ENCODE measurements around the gene FCAMR. TPM values are rescaled to one million over a fixed set of nuclear protein-coding genes. Genes with fewer than 3 reads are reported as not detected.
"Not testable (repeated sequence)": the region's sequence is repeated elsewhere in the genome, so short reads cannot be mapped to it uniquely, and the experiment has no call there.

FCAMR gene
- polyA plus RNA-seq, 12 donors: 0.09 TPM; not detected in 11

DNA sequence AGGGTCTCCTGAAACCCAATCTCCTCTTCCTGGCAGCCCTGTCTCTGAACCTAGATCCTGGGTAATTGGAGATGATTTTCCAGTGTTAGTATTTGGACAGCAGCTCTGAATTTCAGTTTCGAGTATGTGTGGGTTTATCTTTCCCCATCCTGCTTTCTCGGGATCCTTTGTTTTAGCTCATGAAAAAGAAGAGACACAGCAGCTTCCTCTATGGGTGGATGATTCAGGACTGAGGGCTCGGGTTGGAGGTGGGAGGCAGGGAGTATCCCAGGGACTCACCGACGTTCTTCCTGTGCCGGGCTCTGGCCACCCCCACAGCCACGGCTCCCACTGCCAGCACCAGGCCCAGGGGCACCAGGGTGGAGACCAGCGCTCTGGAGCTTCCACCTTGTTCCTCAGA, 38.1 kb downstream of the FCAMR start:
- no peak for DNase-seq

DNA sequence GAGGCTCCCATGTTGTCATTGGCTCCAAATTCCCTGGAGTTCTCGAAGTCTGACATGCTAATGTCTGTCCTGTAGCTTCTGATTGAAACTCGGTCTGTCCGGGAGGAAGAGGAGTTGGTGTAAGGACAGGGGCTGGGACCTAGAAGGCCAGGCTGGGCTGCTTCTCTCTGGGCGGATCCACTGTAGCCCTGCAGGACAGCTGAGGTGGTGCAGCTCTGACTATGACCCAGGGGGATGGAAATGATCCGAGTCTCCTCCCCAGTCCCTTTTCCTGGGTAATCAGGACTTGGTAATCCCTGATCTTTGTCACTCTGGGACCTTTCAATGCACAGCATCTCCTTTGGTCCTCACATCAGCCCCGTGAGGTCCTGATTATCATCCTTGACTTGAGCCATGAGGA, 38.6 kb downstream of the FCAMR start:
- no peak for DNase-seq

DNA sequence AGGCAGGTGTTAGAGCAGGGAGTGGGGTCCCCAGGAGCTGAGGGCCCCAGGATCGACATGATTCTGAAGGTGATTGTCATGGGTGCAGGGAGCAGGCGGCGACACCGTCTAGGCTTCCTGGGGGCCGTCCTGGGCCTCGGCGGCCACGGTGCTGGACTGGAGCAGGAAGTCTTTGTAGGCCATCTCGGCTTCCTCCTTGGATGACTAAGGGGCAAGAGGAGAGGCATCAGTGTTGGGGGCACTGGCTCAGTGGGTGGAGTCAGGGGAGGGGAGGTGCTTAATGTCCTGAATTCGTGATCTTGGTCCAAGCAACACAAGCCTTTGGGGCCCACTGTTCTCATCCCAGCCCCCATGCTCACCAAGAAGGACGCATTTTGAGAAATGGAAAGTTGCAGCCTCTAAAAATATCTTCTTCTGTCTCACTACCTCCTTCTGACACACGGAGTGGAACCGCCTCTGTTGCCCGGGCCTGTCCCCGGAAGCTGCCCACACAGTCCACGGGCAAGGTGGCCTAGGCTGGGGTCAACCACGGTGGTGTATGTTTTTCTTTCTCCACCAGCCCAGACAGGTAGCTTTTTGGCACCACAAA, 40.0 kb downstream of the FCAMR start:
- no peak for DNase-seq

DNA sequence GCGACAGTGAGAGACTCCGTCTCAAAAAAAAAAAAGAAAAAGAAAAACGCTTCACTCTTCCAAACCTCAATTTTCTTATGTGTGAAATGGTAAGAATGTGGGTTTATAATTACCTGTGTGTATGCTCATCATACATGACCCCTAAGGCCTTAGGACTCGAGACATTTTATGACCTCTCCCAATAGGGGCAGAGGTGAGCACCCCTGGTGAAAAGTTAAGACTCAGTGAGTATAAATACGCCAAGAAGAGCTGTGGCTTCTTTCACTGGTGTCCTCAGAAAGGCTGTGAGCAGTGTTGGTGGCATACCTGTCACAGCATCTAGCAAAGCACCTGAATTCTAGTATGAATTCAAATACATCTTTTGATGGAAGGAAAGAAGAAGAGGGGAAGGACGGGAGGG, 40.7 kb downstream of the FCAMR start:
- DNase-seq: no peak

DNA sequence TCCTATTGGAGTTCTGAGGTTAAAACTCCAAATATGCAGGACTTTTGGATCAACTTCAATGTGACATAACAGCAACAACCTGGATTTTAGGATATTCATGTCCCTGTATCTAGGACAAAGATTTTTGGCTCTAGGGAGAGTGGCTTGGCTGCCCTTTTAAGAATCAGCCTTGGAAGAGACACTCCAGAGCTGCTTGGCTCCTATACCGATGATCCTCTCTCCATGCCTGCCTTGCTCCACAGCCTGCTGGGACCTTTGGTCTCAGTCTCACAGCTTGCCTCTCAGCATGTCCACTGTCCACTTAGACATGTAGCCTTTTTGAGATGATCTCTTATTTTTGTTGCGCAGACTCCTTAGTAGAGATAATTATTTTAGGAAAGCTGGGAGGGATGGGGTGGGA, 44.0 kb downstream of the FCAMR start:
- DNase-seq: no peak

DNA sequence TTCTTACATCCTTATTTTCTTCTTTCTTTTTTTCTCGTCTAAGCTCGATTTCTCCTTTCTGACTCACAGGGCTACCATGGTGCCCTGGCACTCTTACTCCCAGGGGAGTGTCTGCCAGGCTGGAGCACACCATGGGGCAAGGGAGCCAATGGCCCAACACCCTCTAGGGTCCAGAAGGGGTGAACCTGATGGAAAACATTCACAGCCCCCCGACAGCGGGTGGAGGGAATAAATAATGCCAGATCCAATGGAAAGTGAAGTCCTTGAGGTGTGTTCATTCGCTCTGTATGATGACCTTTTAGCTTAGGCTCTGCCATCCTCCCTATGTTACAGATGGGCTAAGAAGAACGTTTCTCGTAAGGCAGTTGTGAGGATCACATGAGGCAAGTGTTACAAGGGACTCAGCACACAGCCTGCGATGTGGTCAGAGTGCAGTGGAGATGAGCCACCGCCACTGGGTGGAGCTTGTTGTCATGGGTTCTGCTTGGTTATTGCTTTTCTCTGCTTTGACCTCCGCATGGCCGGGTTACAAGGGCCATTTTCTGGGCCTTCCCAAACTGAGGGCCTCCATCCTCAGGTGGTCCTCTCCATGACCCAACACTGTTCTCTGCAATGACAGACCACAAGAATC, 45.0 kb downstream of the FCAMR start:
- DNase-seq: no peak

DNA sequence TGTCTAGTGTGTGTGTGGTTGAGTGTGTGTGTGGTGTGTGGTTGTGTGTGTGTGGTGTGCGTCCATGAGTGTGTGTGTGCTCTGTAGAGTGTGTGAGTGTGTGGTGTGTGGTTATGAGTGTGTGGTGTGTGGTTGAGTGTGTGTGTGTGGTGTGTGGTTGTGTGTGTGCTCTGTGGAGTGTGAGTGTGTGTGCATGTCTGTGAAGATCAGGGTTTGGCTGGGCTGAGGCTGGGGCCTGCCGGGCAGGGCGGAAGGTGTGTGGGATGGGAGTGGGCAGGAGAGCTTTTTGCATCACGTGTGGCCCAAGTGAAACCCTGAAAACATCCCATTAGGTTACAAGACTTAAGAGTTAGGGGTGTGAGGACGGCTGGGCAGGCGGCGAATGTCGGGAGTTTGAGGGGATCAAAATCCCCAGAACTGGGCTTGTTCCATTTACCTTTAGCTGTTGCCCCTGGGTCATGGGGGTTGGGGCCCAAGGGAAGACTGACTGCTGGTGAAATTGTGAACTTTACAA, 45.6 kb downstream of the FCAMR start:
- DNase-seq: no peak

DNA sequence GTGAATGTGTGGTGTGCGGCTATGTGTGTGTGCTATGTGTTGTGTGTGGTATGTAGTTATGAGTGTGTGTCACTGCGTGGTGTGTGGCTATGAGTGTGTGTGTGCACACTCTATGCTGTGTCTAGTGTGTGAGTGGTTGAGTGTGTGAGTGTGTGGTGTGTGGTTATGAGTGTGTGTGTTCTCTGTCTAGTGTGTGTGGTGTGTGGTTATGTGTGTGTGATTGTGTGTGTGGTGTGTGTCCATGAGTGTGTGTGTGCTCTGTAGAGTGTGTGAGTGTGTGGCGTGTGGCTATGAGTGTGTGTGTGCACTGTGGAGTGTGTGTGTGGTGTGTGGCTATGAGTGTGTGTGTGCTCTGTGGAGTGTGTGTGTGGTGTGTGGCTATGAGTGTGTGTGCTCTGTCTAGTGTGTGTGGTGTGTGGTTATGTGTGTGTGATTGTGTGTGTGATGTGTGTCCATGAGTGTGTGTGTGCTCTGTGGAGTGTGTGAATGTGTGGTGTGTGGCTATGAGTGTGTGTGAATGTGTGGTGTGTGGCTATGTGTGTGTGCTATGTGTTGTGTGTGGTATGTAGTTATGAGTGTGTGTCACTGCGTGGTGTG, 46.2 kb downstream of the FCAMR start:
- DNase-seq: not testable (repeated sequence)

DNA sequence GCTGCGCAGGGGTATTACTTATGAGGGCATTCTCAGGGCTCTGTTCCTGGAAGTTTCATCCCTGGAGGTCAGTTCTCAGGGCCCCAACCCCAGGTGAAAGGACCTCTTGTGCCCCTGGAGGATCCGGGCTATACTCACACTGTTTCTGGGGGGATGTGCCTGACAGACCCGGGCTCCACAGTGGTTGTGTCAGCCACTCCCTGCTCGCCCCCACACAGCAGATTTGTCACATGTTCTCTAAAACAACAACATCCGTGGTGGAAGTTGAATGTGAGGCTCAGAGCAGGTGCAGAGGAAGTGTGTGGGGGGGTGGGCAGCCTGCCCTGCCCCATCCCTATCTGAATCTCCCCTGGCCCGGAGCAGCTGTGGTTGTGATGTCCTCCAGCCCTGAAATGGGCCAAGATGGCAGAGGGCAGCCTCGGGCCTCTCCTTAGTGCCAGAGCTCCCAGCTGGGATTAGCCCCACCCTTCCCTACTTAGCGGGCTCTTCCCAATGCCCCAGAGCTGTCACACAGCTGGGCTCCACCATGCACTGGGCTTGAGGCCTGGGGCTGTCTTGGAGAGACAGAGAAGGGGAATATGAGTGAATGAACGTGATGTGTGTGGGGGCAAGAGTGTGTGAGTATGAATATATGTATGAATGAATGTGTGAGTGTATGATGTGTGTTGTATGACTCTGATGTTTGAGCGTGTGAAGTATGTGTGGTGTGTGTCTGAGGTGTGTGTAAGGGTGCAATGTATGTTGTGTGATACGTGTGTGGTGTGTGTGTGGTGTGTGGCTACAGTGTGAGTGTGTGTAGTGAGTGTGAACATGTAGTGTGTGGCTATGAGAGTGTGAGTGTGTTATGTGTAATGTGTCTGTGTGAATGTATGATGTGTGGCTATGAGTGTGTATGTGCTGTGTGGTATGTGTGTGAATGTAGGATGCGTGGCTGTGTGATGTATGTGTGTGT, 47.0 kb downstream of the FCAMR start:
- DNase-seq: no peak

DNA sequence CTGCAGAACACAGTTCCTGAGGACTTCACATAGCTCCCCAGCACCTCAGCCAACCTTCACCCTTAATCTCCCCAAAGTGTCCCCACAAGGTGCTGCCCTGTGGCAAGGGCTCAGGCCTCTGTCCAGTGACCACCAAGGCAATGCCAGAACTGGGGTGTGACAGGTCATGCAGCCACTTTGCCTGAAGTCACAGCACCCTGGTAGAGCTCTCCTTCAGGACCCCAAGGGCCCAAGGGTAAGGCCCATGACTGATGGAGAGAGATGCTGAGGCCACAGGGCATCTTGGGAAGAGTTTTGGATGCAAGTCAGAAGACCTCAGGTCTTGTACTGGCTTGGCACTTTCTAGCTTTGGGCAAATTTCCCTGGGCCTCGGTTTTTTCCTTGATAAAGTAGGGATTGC, 47.7 kb downstream of the FCAMR start:
- no peak for DNase-seq

DNA sequence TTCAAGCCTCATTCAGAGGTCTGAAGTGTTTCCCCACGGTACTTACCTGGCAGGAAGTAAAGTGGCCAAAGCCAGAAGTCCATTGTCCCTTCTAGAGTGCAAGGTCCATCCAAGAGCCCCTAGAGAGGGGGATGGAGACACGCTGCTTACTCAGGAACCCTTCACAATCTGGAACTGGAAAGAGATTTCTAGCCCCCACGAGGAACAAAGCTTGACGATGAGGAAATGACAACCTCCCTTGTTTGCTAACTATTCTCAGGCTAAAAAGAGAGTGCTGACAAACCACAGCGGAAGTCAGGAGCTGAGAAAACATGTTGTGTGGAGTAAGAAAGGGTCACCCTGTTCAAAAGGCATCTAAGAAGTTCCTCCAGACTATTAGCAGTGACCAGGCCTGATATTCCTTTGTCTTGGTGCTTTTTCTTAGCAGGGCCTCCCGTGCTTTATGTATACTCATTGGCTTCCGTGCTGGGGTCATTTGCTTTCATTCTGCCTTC, 48.4 kb downstream of the FCAMR start, which contains the start of gene FCMR:
TSS of gene FCMR (minus strand) at position 170 of the 494 bp plus-strand sequence. CDS start at position 83, 87 bp downstream.
- DNase-seq: no peak

DNA sequence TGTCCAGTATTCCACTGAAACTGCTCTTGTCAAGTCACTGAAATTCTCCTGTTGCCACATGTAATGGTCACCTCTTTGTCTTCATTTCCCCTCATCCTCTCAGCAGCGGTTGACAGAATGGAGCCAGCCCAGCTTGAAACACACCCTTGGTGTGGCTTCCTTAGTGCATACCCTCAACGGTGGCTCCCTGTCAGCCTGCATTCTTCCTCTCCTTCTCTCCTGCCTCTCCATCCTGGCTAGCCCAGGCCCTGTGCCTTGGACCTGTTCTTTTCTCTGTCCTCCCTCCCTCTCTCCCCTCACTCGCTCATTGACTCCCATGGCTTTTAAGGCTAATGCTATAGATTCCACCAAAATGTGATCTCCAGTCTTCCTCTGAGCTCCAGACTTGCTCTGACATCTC, 52.2 kb downstream of the FCAMR start:
- DNase-seq: no peak

DNA sequence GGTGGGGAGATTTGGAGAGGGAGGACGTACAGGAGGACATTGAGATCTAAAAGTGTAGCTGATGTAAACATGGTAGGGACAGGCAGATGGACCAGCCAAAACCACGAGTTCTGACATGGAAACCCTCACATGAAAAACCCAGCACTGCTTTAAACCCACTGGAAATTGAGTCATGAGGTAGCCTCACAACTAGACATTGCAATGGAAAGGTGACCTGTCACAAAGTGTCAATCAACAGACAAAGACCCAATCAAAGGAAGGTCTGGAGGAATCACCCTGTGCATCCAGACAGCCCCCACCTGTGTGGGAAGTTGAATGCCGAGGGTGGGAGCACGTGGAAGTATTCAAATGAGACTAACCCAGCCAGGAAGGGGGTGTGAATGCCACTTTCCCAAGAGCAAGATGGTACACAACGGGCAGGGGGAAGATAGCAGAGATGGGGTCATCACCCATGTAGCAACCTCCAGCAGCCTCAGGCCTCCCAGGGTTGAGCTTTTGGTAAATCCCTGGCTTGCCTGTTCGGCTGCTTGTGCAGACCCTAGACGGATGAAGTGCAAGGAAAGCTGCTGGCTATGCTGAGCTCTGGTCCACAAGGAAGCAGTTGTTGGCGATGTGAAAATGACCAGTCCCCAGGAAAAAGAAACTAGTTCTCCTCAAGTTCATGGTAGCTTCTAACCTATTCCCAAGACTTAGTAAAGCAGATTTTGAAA, 54.1 kb downstream of the FCAMR start:
- DNase-seq: no peak

DNA sequence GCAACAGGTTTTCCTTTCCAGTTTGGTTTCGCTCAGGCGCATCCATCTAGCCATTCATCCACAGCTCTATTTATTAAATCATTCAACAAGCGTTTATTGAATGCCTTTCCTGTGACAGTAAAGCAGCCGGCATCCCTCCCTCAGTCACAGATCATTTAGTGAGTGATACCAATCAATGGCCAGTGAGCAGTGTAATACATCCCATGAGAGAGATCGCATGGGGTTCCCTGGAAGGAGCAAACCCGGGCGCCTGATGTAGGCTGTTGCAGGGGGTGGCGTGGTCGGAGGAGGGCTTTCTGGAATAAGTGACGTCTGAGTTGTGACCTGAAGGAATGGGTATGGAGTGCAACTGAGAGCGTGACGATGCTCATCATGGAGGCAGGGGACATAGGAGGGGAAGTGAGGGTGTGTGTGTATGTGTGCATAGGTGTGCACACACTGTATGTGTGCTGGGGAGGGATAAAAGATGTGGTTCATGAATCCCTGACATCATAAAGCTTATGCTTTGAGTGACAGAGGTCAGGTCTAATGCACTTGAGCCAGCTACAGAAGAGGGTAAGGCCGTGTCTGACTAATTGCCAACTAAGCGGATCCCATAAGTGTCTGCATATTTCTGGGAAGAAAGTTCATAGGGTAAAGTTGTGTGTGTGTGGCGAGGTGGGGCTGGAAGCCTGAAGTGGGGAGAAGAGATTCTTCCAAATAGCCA, 55.1 kb downstream of the FCAMR start:
- no peak for DNase-seq

DNA sequence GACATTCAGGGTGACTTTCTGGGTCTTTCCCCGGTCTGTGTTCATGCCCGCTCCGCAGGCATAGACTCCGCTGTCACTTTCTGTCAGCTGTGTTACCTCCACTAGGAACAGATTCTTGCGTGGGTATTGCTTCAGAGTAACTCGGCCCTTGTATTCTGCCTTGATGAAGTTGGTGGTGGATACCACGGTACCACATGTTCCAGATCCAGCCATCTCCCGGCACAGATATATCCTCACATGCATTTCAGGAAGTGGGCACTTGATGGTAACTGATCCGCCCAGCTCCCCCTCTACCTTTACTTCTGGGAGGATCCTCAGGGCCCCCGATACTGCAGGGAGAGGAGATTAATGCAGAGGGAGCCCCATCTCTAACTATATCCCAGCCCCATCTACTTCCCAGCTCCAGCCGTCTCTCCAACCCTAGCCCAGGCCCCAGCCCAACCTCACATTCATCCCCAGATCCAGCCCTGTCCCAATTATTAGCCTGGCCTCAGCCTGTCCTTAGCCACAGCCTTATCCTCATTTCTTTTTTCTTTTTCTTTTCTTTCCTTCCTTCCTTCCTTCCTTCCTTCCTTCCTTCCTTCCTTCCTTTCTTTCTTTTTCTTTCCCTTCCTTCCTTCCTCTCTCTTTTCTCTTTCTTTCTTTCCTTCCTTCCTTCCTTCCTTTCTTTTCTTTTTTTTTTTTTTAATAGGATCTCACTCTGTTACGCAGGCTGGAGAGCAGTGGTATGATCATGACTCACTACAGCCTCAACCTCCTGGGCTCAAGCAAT, 56.3 kb downstream of the FCAMR start:
- DNase-seq: no peak

DNA sequence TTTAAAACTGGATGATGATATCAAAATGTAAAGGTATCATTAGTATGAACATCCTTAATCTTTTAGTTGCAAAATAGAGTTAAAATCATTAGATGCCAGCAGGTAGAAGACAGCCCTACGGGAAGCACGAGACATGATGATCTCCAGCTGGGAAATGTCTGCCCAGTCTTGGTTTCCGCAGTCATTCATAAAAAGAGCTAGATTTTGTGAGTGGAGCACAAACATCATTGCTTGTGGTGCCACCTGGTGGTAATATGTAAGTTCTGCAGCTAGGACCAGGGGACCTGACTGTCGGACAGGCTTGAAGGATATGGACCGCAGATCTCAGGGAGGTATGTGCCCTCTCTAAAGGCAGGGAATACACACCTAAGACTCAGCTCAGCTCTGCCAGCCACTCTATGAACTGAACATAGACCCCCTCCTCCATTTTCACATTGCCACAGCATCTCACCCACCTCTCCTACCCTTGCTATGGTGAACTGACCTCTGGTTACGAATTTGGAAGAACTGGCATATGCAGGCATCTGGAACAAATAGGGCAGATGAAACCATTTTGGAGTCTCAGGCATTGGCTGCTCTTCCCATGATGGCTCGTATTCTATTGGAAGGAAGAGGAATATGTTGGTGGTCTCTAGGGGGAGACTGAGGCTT, 57.7 kb downstream of the FCAMR start:
- DNase-seq: peak; percentile 84

DNA sequence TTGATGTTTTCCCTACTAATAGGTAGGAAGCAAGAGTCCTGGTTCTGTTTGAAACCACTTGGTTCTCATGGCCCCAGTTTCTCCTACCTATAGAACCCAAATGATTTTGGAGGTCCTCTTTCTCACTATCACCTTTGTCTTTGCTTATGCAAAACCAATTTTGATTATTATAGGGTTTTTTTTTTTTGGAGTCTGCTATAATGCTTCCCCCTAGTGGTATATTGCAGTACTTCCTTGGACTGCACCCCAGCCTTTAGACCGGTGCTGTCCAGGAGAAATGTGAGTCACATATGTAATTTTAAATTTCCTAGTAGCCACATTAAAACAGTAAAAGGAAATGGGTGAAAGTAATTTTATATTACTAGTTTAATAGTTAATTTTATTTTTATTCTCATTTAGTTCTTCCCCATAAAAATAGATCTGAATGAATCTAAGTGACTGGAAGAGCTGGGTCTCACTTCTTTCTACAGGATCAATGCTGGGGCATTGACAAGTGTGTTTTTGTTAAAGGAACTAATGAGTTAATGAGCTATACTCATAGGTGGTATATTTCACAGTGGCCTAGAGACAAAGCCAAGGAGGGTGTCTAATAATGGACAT, 59.1 kb downstream of the FCAMR start:
- DNase-seq: peak; percentile 71

DNA sequence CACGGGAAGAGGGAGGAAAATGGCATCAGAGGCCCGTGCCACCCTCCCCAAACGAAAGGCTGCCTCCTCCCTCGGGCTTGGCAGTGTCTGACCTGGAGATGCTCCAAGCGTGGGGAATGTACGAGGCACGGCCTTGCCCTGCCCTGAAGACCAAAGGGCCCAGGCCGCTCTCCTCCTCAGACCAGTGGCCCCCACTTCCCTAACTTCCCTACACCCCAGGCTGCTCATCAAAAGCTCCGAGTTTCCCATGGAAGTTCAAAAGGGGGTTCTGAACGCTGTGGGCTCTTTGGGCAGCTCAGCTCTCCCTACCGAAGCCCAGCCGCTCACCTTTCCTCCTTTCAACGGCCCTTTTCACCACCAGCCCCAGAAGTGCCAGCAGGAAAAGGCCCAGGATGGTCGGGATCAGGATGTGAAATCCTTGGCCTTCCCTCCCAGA, 60.4 kb downstream of the FCAMR start:
- no peak for DNase-seq
